HG03571 (cell line): Measurements from ENCODE around the gene MAEL.
"Not testable (repeated sequence)": the region's sequence is repeated elsewhere in the genome, so short reads cannot be mapped to it uniquely, and the experiment has no call there.

Experiments
- ATAC-seq: cut with Tn5 transposase; IDR thresholded peaks from one replicate; pipeline ENCODE4 v1.9.1; 2021; ENCODE audit not compliant: unreplicated experiment

The MAEL gene

DNA sequence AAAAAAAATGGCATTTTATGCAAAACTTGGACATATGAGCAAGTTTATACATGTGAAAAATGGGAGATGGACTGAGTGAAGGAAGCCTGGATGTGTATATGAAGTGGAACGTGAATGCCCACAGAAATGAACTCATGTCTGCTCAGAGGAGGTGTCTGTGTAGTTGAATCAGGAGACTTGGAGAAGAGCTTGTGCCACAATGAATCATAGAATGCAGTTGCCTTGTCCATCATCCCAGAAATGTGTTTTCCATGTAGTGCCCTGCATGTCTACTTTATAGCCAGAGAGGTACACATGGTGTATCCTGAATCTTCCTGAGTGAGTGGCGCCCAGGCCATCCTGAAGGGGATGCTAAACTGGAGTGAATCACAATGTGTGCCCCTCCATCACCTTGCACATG is 11.1 kb upstream of the MAEL start:
- ATAC-seq = no peak

DNA sequence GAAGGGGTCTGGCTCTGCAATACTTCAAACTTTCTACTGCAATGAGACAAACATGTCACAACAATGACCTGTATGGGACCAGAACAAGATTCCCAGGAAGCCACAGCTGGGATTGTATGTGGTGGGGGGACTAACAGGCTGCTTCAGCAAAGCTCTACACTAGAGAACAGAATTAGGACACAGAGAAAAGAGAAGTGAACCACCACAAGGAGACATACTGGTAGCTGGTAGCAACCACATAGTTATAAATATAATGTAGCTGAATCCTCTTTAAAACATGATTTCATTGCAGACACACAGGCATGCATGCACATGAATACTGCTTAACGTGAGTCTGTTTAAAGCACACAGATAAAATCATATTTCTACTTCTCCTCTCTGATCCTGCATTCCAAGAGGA is 10.3 kb upstream of the MAEL start:
- no peak for ATAC-seq

DNA sequence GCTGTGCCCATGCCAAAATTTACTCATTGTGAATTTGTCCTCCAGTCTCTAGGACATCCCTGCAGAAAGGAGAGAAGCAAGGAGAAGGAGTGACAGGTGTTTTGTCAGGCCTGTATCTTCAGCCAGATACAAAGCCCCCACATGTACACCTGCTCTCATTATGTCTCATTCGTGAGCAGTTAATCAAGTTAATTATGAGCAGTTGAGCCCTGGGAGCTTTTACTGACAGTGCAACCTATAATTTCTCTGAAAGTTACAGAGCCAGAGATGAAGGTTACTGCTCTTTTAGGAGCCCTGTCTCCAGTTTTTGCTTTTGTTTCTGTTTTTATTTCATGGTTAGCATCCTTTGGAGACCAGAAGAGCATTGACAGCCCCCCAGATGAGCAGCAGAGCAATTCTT is 8.7 kb upstream of the MAEL start:
- ATAC-seq = no peak

DNA sequence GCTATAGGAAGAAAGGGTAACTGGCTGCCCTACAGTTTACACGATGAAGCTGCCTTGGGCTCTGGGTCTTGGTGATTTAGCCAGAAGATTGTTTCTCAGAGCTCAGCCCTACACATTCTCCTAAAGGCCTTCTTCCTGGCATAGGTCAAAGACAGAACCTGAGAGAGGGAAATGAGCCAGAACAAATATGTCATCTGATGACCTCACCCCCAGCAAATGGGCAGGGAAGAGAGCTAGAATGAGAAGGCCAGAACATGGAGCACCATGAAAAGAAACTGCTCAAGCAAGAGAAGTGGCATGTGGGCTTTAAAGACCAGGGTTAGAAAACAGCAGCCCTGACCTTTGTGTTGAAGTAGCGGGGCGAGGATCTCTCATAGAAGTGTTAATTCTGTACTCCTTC is 8.3 kb upstream of the MAEL start:
- ATAC-seq = no peak

DNA sequence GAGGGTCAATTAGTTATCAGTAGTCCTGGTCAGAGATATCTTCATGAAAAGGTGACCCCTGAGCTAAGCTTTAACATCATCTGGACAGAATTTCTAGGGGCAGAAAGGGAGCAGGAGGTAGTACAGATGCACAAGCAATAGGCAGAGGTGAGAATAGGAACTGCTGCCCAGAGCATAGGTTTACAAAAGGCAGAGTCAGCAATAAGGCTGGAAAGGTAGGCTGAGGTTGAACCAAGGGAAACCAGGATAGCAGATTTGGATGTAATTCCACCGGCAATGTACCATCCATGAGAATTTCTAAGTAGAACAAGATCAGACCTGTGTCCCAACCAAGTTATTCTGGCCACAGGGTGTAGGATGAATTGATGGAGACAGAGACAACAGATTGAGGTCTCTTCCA is 7.5 kb upstream of the MAEL start:
- no peak for ATAC-seq

DNA sequence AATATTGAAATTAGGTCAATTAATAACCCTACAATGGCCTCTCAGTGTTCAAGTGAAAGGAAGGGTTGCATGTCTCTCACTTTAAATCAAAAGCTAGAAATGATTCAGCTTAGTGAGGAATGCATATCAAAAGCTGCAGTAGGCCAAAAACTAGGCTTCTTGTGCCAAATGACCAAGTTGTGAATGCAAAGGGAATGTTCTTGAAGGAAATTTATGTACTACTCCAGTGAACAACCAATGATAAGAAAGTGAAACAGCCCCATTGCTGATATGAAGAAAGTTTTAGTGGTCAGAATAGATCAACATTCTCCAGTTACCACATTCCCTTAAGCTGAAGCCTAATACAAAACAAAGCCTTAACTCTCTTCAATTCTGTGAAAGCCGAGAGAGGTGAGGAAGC is 10.0 kb downstream of the MAEL start:
- ATAC-seq = no peak

DNA sequence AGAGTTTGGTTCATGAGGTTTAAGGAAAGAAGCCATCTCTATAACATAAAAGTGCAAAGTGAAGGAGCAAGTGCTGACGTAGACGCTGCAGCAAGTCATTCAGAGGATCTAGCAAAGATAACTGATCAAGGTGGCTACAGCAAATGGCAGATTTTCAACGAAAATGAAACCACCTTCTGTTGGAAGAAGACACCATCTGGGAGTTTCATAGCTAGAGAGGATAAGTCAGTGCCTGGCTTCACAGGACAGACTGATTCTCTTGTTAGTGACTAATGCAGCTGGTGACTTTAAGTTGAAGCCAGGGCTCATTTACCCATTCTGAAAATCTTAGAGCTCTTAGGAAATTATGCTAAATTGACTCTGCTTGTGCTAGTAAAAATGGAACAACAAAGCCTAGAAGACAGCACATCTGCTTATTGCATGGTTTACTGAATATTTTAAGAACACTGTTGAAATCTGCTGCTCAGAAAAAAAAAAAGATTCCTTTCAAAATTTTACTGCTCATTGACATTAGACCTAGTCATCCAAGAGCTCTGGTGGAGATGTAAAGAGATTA is 10.5 kb downstream of the MAEL start:
- ATAC-seq = no peak

DNA sequence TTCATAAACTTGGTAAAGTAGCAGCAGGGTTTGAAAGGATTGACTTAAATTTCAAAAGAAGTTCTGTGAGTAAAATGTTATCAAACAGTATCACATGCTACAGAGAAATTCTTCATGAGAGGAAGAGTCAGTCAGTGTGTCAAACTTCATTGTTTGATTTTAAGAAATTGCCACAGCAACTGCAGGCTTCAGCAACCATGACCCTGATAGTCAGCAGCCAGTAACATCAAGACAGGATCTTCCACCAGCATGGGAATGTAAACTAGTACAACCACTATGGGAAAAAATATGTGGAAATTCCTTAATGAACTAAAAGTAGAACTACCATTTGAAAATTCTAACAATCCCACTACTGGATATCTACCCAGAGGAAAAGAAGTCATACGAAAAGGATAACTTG is 11.5 kb downstream of the MAEL start:
- no peak for ATAC-seq

DNA sequence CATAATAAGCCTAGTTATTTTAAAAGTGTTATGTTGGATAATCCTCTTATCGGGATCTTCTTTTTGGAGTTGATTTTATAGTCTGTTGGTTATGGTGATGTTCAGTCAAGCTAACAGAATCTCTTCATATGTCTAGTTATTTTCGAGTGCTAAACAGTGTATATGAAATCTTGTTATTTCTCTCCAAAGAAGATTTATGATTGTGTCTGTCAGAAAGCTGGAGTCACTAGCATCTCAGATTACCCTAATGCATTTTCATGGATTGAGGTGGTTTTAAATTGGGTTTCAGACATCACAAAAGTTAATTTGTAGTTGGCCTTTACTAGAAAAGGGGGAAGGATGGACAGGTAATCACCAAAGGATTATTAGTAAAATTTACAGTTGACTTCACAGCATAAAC is 13.3 kb downstream of the MAEL start:
- no peak for ATAC-seq

DNA sequence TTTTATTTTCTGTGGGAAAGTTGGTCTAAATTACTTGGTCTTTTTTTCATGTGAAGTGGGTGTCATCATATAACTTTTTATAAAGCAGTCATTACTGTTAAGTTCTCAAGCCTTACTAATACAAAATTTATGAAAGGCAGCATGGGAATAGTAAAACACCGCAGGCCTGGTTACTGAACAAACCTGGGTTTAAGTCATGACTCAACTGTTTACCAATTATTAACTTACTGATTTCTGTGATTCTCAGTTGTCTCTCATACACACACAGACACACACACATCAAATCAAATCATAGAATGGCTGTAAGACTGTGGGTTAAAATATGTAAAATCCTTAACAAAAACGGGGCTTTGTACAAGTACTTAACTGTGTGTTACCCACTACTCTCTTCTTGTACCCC is 14.6 kb downstream of the MAEL start:
- no peak for ATAC-seq

DNA sequence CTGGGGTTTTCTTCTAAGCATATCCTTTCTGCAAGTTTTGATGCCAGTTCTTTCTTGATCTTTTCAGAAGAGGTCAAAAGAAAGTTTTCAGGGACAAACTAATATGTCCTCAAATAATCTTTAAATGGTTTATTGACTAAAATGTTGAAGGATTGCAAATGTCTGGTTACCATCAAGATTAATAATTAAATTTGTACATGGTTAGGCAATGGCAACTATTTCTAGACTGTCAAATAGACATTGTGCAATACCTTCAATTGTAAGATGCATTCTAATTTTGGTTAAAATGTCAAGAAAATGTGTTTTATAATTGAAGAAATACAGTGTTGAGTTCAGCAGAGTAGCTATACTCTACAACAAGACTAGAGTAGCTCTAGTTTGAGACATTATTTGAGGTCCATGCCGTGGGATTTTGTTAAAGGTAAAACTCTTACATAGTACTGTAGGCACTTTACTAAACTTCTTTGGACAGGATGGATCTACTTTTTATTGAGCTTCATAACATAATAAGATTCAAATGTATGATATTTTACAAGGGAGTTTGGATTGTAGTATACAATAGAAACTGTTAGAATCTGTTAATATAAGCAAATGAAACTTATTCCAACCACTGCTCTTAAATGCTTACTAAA is 22.6 kb downstream of the MAEL start:
- ATAC-seq = no peak

DNA sequence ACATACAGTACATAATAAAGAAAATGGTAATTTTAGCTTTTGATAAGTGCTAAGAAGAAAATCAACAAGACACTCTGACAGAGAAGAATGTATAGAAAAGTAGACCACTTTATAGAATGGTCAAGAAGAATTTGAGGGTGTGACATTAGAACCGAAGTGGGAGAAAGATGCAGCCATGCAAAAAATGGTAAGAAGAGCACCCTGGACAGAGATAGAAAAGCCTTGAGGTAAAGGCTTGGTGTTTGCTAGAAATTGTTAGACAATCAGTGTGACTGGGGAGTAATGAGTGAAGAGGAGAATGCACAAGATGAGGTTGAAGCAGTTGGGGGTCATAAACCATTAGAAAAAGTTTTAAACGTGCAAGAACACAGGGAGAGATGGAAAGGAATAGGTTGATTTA is 23.5 kb downstream of the MAEL start:
- no peak for ATAC-seq

DNA sequence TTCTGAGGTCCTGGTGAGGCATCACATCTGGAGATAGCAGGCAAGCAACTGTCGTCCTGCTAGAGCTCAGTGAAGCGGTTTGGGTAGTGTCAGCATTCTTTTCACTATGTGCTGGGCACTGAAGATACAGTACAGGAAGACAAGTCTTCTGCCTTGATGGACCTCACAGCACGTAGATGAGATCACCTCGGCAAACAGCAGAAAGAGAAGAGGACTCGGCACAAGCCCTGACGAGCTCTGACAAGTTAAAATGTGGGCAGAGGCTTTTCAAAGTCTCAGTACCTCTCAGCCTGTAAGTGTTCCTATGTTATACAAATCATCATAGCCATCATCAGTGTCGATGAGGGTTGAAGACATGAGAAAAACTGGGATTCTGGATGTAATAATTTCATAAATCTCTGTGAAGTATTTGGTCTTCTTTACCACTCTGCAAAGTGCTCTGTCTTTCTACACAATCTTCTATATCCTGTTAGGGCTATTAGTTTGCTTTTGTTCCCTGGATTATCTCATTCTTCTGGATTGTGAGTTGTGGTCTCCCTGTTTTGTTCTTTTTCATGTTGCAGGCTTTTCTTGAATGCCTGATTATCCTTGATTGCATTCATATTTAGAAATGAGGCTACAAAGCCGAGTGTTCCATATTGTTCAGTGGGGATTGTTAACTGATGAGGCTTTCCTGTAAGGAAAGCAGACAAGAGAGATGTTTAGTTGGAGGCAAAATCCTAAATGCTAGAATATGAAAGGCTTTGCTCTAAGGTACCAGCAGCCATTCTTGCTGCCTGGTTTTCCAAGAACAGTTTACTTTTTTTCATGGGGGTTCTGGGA is 24.2 kb downstream of the MAEL start:
- no peak for ATAC-seq

DNA sequence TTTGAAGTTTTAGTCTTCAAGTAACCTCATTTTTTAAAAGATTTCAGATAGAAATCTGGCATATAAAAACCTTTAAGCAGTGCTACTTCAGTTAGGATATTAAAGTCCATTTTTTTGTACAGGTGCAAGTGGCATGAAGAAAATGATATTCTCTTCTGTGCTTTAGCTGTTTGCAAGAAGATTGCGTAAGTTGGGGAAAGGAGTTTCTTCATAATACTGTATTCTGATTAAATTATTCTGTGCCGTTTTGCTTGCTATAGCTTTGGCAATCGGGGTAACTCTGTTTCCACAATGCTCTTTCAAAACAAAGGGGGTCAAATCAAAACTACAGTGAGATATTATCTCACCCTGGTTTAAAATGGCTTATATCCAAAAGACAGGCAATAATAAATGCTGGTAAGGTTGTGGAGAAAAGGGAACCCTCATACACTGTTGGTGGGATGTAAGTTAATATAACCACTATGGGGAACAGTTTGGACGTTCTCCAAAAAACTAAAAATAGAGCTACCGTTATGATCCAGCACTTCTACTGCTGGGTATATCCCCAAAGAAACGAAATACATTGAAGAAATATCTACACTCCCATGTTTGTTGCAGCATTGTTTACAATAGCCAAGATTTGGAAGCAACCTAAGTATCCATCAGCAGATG is 27.1 kb downstream of the MAEL start:
- ATAC-seq = no peak

DNA sequence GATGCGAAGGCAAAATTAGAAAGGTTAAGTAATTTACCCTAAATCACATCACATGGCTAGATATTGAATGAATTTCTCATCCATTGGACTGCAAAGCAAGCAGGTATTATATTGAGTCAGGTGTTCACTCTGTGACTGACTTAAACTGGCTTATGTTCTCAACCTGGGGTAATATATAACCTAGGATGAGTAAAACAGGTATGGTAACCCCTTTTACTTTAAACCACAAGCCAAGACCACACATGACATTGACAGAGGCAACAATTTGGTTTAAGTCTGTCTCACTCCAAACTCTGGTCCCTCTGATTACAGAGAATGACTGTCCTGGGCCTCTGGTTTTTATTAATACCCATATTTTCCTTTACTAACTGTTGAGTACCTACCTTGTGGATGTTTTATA is 33.3 kb downstream of the MAEL start:
- ATAC-seq = peak; percentile 66

DNA sequence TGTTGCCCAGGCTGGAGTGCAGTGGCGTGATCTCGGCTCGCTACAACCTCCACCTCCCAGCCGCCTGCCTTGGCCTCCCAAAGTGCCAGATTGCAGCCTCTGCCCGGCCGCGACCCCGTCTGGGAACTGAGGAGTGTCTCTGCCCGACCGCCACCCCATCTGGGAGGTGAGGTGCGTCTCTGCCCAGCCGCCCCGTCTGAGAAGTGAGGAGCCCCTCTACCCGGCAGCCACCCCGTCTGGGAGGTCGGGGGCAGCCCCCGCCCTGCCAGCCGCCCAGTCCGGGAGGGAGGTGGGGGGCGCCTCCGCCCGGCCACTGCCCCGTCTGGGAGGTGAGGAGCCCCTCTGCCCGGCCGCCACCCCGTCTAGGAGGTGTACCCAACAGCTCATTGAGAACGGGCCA is 40.5 kb downstream of the MAEL start:
- not testable (repeated sequence) for ATAC-seq

DNA sequence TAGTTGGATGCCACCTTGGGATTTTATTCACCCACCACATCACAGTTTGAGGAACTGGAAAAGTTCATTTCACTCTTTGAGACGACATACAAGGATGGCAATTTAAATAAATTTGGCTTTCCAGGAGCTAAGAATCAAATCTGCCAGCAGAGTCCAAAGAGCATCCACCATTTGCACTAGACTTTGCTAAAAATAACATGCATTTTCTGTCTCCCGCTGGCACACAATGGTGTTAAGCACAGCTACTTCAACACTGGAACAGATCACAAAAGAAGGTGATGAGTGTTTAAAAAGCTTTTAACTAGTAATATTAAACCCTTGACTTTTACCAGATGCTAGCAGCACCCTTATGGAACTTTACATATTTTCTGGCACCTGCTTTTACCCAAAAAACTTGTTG is 44.6 kb downstream of the MAEL start:
- ATAC-seq = no peak

DNA sequence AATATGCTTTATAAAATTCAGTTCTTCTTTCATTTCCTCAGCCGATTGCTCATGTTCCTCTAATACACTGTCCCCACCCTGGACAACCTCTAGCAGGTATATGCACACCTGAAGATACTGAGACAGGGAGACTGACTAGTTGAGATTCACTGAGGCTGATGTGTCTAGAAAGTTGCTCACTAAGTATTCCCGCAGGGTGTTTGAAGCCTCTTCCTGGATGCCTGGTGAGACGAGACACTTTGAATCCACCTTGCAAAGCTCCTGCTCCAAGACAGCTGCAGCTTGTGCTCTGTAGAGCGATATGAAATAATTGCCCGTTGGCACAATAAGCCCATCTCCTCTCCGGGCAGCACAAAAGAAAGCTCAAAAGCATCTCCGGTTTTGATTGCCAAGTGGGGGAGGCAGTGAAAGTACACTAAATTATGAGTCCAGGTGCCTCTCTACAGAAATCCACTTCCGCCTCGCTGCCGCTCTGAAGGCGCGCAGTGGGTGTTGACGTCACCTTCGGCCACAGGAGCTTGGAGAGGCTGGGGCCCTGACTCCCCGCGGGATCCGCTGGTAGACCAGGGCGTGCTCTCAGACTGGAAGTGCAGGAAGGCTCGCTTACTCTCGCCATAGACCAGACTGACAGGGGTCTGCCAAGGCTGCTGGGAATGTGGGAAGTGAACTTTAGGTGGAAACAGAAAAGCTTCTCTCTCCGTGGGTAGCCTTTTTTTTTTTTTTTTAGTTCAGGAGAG is 54.8 kb downstream of the MAEL start:
- ATAC-seq = peak; percentile 94

DNA sequence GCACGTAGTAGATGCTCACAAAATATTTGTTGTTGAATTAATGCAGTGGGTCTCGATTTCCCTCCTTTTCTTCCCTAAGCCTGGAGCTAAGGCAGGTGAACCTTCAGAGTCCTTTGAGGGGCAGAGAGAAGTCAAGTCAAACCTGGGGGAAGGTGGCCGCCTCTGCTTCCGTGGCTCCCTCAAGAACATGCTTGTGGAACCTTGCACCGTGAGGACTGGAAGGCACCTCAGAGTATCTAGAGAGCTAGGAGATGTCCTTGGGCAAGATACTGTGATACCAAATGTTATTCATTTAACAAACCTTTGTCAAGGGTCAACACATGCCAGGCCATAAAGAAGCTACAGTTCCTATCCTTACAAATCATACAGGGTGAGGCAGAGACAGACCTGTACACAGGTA is 62.8 kb downstream of the MAEL start:
- no peak for ATAC-seq

DNA sequence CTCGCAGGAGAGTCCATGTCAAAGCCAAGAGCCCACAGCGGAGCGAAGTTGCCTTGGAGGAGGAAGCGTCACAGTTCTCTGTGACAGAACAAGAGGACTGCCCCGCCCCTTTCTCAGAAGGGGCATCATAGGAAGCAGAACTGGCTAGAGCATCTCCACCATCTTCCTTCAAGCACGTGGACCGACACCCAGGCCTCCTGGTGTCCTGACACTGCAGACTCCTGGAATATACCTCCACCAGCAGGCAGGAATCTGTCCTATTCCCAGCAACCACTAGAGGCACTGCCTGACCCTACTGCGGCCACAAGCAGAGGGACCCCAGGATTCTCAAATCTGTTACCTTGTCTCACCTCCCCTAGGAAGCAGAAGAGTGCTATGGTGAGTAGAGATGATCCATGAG is 63.3 kb downstream of the MAEL start:
- no peak for ATAC-seq

DNA sequence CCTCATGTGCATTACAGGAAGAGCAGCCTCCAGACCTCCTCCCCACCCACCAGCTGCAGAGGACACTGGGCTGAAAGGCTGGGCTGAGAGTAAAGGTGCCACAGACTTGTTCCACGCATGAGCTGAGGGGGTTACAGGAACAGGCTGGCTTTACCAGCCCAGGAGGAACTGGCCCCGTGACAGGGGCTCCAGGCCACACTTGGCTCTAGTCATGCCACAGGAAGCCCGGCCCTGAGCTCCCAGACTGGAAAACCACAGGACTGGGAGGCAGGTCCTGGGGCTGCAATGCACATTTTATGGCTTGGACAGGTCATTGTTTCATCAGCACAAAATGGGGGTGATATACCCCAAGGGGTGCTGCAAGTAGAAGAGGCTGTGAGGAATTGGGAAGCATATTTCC is 65.5 kb downstream of the MAEL start:
- ATAC-seq = no peak
